HepG2 (cell line): Measurements from ENCODE around the gene TCAIM. TPM values are rescaled to one million over a fixed set of nuclear protein-coding genes. Genes with fewer than 3 reads are reported as not detected.

Source experiments
- KIAA2018 ChIP-seq: sonication (generic); formaldehyde crosslinking; IDR thresholded peaks from 2 replicates; pipeline ENCODE4 v1.5.0; 2020; ENCODE audit warnings: mild to moderate bottlenecking, missing genetic modification reagents, borderline replicate concordance
- MYNN ChIP-seq: sonication (generic); formaldehyde crosslinking; IDR thresholded peaks from 2 replicates; pipeline ENCODE4 v1.4.0; 2020; ENCODE audit warnings: mild to moderate bottlenecking, low read depth, missing genetic modification reagents
- NR1H2 ChIP-seq: sonication (generic); formaldehyde crosslinking; IDR thresholded peaks from 2 replicates; pipeline ENCODE4 v1.8.1; 2022; ENCODE audit warnings: low read depth, missing genetic modification reagents, borderline replicate concordance
- PBX2 ChIP-seq: IDR thresholded peaks from 2 replicates; pipeline ENCODE4 v1.6.1; 2016; ENCODE audit warnings: control low read depth
- PHF20 ChIP-seq: sonication (generic); formaldehyde crosslinking; IDR thresholded peaks from 2 replicates; pipeline ENCODE4 v1.5.0; 2020; ENCODE audit warnings: mild to moderate bottlenecking, missing genetic modification reagents
- POLR2G ChIP-seq: fragments of 200-400 bp; formaldehyde crosslinking; IDR thresholded peaks from 2 replicates; pipeline ENCODE4 v1.6.1; 2018; ENCODE audit warnings: mild to moderate bottlenecking, low read depth, low read length, moderate library complexity
- SMC3 ChIP-seq: IDR thresholded peaks from 2 replicates; pipeline ENCODE4 v1.6.1; 2011; ENCODE audit warnings: low read length, improper control_type of control experiment
- SOX6 ChIP-seq, 2 experiments: fragments of 450-650 bp in 1 of 2; sonication (generic) in 1 of 2; formaldehyde crosslinking in 1 of 2; IDR thresholded peaks; 2 replicates each; pipeline versions ENCODE4 v1.4.0 to v1.6.1; 2017 to 2020; ENCODE audit warnings: antibody characterized with exemption in 1 of 2, mild to moderate bottlenecking in 1 of 2, missing genetic modification reagents in 1 of 2
- TAF15 ChIP-seq: fragments of 200-400 bp; formaldehyde crosslinking; IDR thresholded peaks from one replicate; pipeline ENCODE4 v1.6.1; 2018; ENCODE audit warnings: mild to moderate bottlenecking, low read depth, low read length; ENCODE audit not compliant: poor library complexity, severe bottlenecking
- TRIM24 ChIP-seq: sonication (generic); formaldehyde crosslinking; IDR thresholded peaks from 2 replicates; pipeline ENCODE4 v1.8.0; 2022; ENCODE audit warnings: mild to moderate bottlenecking, missing genetic modification reagents
- ZBTB46 ChIP-seq: sonication (generic); formaldehyde crosslinking; IDR thresholded peaks from 2 replicates; pipeline ENCODE4 v1.4.0; 2020; ENCODE audit warnings: mild to moderate bottlenecking, missing genetic modification reagents, borderline replicate concordance
- ZNF124 ChIP-seq: sonication (generic); formaldehyde crosslinking; IDR thresholded peaks from 2 replicates; pipeline ENCODE4 v1.4.0; 2020; ENCODE audit warnings: missing genetic modification reagents
- ZNF205 ChIP-seq: IDR thresholded peaks from 2 replicates; pipeline ENCODE4 v1.6.1; 2018; ENCODE audit warnings: missing biosample characterization, missing genetic modification reagents
- ZNF547 ChIP-seq: sonication (generic); formaldehyde crosslinking; IDR thresholded peaks from 2 replicates; pipeline ENCODE4 v1.5.1; 2020; ENCODE audit warnings: mild to moderate bottlenecking, missing genetic modification reagents
- ZNF749 ChIP-seq: sonication (generic); formaldehyde crosslinking; IDR thresholded peaks from 2 replicates; pipeline ENCODE4 v1.8.0; 2022; ENCODE audit warnings: mild to moderate bottlenecking, missing genetic modification reagents, moderate library complexity, borderline replicate concordance
- ZNF766 ChIP-seq: sonication (generic); formaldehyde crosslinking; IDR thresholded peaks from 2 replicates; pipeline ENCODE4 v1.5.0; 2020; ENCODE audit warnings: missing genetic modification reagents, borderline replicate concordance
- polyA plus RNA-seq, 8 experiments: library from polyadenylated mRNA; depleted of rRNA in 3 of 8; stranded (reverse) in 7 of 8; unstranded in 1 of 8; fragments of >200 nt; fragmentation: Illumina TruSeq in 4 of 8; extraction: Trizol in 4 of 8; gene quantifications; 2 replicates each; pipeline versions ENCODE4 v1.2.1 to v1.2.3, GENCODE V29; 2011 to 2016; ENCODE audit warnings: low read depth in 4 of 8, missing spikeins in 1 of 8, mixed read lengths in 1 of 8; ENCODE audit not compliant: insufficient read depth in 1 of 8
- total RNA-seq, 5 experiments: library from RNA; depleted of rRNA; stranded (reverse); fragments of >200 nt; fragmentation: Illumina TruSeq; extraction: Trizol; gene quantifications; 2 replicates each; pipeline ENCODE4 v1.2.3, GENCODE V29; 2016; ENCODE audit warnings: low read depth in 1 of 5

The TCAIM gene
- total and polyA plus RNA-seq, 2 of the 13 experiments (the other 11 are each of a cell fraction or from before 2014, with no cell fraction given) = 16.9 to 22.6 TPM

- TF ChIP-seq KIAA2018 (CRISPR knock-in tag) = no peak
- TF ChIP-seq TAF15 = no peak
- TF ChIP-seq ZNF205 (CRISPR knock-in tag) = peak; percentile 70; the same call in 1 of the 2 replicates
- TF ChIP-seq POLR2G = peak; percentile 61; the same call in 1 of the 2 replicates
- TF ChIP-seq ZNF124 (CRISPR knock-in tag) = peak; percentile 43; the same call in 1 of the 2 replicates
- no peak for TF ChIP-seq ZNF547 (CRISPR knock-in tag)
- TF ChIP-seq PBX2 (CRISPR knock-in tag) = peak; percentile 87
- TF ChIP-seq ZNF766 (CRISPR knock-in tag) = peak; percentile 64; the same call in 1 of the 2 replicates
- TF ChIP-seq NR1H2 (CRISPR knock-in tag) = no peak
- TF ChIP-seq SOX6 (IDR thresholded peaks at IDR 0.05) = no peak
- TF ChIP-seq SOX6 (CRISPR knock-in tag; IDR thresholded peaks at IDR 0.05) = peak; percentile 99
- no peak for TF ChIP-seq MYNN (CRISPR knock-in tag)
- TF ChIP-seq SMC3 = peak; percentile 32
- TF ChIP-seq ZBTB46 (CRISPR knock-in tag) = no peak
- 0 out of 2 replicates have a peak, but pooled peaks have one; percentile 49 for TF ChIP-seq TRIM24 (CRISPR knock-in tag)
- no peak for TF ChIP-seq PHF20 (CRISPR knock-in tag)
- no peak; the same call in 1 of the 2 replicates for TF ChIP-seq ZNF749
These were observed 101.1 kb downstream of the TCAIM start (continued) for GRCh38 chr3:44439499-44440295.
